Measurements from ENCODE around the gene SP8. TPM values are rescaled to one million over a fixed set of nuclear protein-coding genes. Genes with fewer than 3 reads are reported as not detected.
A peak's percentile ranks its signal among the peaks of the same experiment; 100 is the strongest.

SP8 gene
- total RNA-seq, 1 experiment from 2014 or later, result not detected

DNA sequence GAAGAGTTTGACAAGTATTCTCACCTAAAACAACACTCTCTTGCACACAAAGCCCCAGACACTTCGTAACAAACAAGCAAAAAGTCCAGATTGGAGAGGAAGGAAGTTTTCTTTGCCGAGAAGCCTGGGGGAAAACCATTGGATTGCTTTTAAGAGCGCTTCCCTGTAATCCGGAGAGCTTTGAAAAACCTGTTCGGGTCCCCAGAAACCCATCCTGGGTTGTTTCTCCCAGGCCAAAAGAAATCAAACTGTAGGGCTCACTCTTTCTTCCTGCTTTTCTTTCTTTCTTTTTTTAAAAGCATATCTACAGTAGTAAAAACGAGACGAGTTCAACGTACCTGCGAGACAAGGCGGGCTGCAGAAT is 655 bp downstream of the SP8 start:
- ChIA-PET POLR2A (interaction anchor here (0.6 kb wide), 1 partner anchor 10 kb away, joined by 6 read pairs; no protein-coding TSS in a partner anchor), CTCF (no interaction called here)
- Histone ChIP-seq H3K4me1 (ENCODE audit: control insufficient read depth, insufficient read depth, low read length) (no peaks in the 10 kb centered on the region), H3K27me3 (ENCODE audit: control insufficient read depth, insufficient read depth, low read length) (peaks cover 42% of the 10 kb centered on the region), H3K9me3 (ENCODE audit: control insufficient read depth, insufficient read depth, low read depth, low read length) (no peaks in the 10 kb centered on the region), H3K4me3 (ENCODE audit: low read depth in 2 of 2, low read length in 2 of 2) (peak overlapping the region; percentile 24 to 47), H3K27ac (ENCODE audit: low read length) (no peak overlapping the region), H3K36me3 (ENCODE audit: control insufficient read depth, insufficient read depth, low read length) (no peaks in the 10 kb centered on the region)
- intact Hi-C loops (cut with micrococcal nuclease; ENCODE audit: unreplicated experiment) (no loop called here), in situ Hi-C loops (cut with HindIII; ENCODE audit: low pct_unique_long_range_greater_than_20kb, low sequenced_read_pairs) (no loop called here)
- DNase-seq (ENCODE audit: low read depth, low spot score), result no peak
- no peak for ATAC-seq
- TF ChIP-seq POLR2AphosphoS5 (IDR thresholded peaks at IDR 0.05; ENCODE audit: low read depth, low read length), result no peak
- no peak for TF ChIP-seq REST (IDR thresholded peaks at IDR 0.05; ENCODE audit: insufficient read depth in 1 of 2, low read depth in 2 of 2, low read length in 1 of 2)
- TF ChIP-seq TCF7L2 (IDR thresholded peaks at IDR 0.05; ENCODE audit: low read depth, low read length), result no peak
- no peak for TF ChIP-seq SIN3A (IDR thresholded peaks at IDR 0.05; ENCODE audit: borderline replicate concordance, insufficient read depth, low read depth, low read length)
- TF ChIP-seq, protein P1, sequence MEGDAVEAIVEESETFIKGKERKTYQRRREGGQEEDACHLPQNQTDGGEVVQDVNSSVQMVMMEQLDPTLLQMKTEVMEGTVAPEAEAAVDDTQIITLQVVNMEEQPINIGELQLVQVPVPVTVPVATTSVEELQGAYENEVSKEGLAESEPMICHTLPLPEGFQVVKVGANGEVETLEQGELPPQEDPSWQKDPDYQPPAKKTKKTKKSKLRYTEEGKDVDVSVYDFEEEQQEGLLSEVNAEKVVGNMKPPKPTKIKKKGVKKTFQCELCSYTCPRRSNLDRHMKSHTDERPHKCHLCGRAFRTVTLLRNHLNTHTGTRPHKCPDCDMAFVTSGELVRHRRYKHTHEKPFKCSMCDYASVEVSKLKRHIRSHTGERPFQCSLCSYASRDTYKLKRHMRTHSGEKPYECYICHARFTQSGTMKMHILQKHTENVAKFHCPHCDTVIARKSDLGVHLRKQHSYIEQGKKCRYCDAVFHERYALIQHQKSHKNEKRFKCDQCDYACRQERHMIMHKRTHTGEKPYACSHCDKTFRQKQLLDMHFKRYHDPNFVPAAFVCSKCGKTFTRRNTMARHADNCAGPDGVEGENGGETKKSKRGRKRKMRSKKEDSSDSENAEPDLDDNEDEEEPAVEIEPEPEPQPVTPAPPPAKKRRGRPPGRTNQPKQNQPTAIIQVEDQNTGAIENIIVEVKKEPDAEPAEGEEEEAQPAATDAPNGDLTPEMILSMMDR (IDR thresholded peaks at IDR 0.05), result no peak
- no TSS peak for BruUV-seq (replicated peaks)

- ChIA-PET POLR2A (interaction anchor here (0.6 to 0.7 kb wide), 3 partner anchors 10 to 301 kb away, joined by 3 to 6 read pairs (median 5); no protein-coding TSS in a partner anchor), CTCF (no interaction called here)
- in situ Hi-C loops (cut with HindIII; ENCODE audit: low pct_unique_long_range_greater_than_20kb, low sequenced_read_pairs), result no loop called here
- H3K27ac ChIP-seq (ENCODE audit: low read length), result no peak overlapping the region
- no peak for DNase-seq (ENCODE audit: low read depth, low spot score)
- H3K4me1 ChIP-seq (ENCODE audit: control insufficient read depth, insufficient read depth, low read length), result no peaks in the 10 kb centered on the region
- TF ChIP-seq, protein P1 (IDR thresholded peaks at IDR 0.05), result peak; percentile 28; the same call in 1 of the 2 replicates
- TF ChIP-seq SIN3A (IDR thresholded peaks at IDR 0.05; ENCODE audit: borderline replicate concordance, insufficient read depth, low read depth, low read length), result no peak
- BruUV-seq (replicated peaks), result no TSS peak
- peak; percentile 71 for ATAC-seq
- H3K9me3 ChIP-seq (ENCODE audit: control insufficient read depth, insufficient read depth, low read depth, low read length), result no peaks in the 10 kb centered on the region
- peaks cover 40% of the 10 kb centered on the region for H3K27me3 ChIP-seq (ENCODE audit: control insufficient read depth, insufficient read depth, low read length)
- intact Hi-C loops (cut with micrococcal nuclease; ENCODE audit: unreplicated experiment), result no loop called here
- peak overlapping the region; percentile 24 to 47 for H3K4me3 ChIP-seq (ENCODE audit: low read depth in 2 of 2, low read length in 2 of 2)
- no peaks in the 10 kb centered on the region for H3K36me3 ChIP-seq (ENCODE audit: control insufficient read depth, insufficient read depth, low read length)
These were observed 1.3 kb downstream of the SP8 start for GRCh38 chr7:20785157-20786048.
